Upper lobe of right lung (tissue), 1 donor: ENCODE measurements around the gene CDKN2AIP. TPM values are rescaled to one million over a fixed set of nuclear protein-coding genes. Genes with fewer than 3 reads are reported as not detected.
A peak's percentile ranks its signal among the peaks of the same experiment; 100 is the strongest.

Source experiments
- ATAC-seq: fragments of 200-7000 bp; cut with Tn5 transposase; one replicate; pipeline ENCODE4 v1.9.1; 2020; ENCODE audit warnings: mild to moderate bottlenecking, moderate library complexity
- DNase-seq: peaks from one replicate; pipeline ENCODE4 v3.0.0-alpha.2; 2020
- H3K27ac ChIP-seq: fragments of 200-600 bp; one replicate; pipeline ENCODE4 v1.8.0; 2022
- H3K27me3 ChIP-seq: fragments of 200-600 bp; one replicate; pipeline ENCODE4 v1.8.0; 2022; ENCODE audit warnings: mild to moderate bottlenecking
- H3K36me3 ChIP-seq: fragments of 200-600 bp; one replicate; pipeline ENCODE4 v1.8.0; 2022
- H3K4me1 ChIP-seq: fragments of 200-600 bp; one replicate; pipeline ENCODE4 v1.8.0; 2022
- H3K4me3 ChIP-seq: fragments of 200-600 bp; one replicate; pipeline ENCODE4 v1.8.0; 2022; ENCODE audit warnings: mild to moderate bottlenecking
- H3K9me3 ChIP-seq: fragments of 200-600 bp; one replicate; pipeline ENCODE4 v1.8.0; 2022
- intact Hi-C: fragments of 100-400 bp; cut with DNase I; formaldehyde crosslinking; loops from one replicate; pipeline ENCODE4 v1.11.0; 2022
- total RNA-seq: library from RNA; stranded (reverse); fragmentation: NEBNext Ultra II Directional; extraction: Animal tissue kit (Norgen Biotek cat#: 25700); gene quantifications from one replicate; pipeline ENCODE4 v1.2.1, GENCODE V29; 2021
- TF ChIP-seq, protein P1 (sequence below): fragments of 200-600 bp; IDR thresholded peaks from one replicate; pipeline ENCODE4 v1.8.0; 2022; ENCODE audit warnings: antibody characterized with exemption
- donor health status: DM: no; HTN: yes; CAD: no; lungs with severe emphysema.

Gene CDKN2AIP
- total RNA-seq, 1 donor from 2014 or later: 16.7 TPM

DNA sequence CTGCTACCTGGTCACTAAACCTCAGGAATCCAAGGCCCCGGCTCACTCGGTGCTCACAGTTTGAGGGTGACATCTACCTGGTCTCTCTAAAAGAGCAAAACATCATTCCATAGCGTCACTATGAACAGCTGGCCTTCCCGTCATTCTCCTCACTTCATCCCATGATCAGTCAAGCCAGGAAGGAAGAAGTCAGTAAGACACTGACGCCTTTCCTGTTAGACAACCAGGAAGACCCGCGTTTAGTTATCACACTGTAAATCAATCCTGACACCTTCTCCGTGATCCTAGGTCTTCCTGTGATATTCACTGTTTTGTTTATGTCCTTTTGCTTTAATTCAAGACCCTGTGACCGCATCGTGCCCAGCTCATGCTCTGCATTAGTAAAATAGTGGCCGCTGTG, 31.6 kb upstream of the CDKN2AIP start:
- no peaks in the 10 kb centered on the region for H3K9me3 ChIP-seq
- ATAC-seq (no peak), DNase-seq (no peak)
- no peak overlapping the region for H3K4me3 ChIP-seq
- H3K27ac ChIP-seq: no peak overlapping the region
- TF ChIP-seq, protein P1, sequence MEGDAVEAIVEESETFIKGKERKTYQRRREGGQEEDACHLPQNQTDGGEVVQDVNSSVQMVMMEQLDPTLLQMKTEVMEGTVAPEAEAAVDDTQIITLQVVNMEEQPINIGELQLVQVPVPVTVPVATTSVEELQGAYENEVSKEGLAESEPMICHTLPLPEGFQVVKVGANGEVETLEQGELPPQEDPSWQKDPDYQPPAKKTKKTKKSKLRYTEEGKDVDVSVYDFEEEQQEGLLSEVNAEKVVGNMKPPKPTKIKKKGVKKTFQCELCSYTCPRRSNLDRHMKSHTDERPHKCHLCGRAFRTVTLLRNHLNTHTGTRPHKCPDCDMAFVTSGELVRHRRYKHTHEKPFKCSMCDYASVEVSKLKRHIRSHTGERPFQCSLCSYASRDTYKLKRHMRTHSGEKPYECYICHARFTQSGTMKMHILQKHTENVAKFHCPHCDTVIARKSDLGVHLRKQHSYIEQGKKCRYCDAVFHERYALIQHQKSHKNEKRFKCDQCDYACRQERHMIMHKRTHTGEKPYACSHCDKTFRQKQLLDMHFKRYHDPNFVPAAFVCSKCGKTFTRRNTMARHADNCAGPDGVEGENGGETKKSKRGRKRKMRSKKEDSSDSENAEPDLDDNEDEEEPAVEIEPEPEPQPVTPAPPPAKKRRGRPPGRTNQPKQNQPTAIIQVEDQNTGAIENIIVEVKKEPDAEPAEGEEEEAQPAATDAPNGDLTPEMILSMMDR: no peak
- H3K36me3 ChIP-seq: no peaks in the 10 kb centered on the region
- no peaks in the 10 kb centered on the region for H3K4me1 ChIP-seq
- intact Hi-C loops: no loop called here
- H3K27me3 ChIP-seq: no peaks in the 10 kb centered on the region

DNA sequence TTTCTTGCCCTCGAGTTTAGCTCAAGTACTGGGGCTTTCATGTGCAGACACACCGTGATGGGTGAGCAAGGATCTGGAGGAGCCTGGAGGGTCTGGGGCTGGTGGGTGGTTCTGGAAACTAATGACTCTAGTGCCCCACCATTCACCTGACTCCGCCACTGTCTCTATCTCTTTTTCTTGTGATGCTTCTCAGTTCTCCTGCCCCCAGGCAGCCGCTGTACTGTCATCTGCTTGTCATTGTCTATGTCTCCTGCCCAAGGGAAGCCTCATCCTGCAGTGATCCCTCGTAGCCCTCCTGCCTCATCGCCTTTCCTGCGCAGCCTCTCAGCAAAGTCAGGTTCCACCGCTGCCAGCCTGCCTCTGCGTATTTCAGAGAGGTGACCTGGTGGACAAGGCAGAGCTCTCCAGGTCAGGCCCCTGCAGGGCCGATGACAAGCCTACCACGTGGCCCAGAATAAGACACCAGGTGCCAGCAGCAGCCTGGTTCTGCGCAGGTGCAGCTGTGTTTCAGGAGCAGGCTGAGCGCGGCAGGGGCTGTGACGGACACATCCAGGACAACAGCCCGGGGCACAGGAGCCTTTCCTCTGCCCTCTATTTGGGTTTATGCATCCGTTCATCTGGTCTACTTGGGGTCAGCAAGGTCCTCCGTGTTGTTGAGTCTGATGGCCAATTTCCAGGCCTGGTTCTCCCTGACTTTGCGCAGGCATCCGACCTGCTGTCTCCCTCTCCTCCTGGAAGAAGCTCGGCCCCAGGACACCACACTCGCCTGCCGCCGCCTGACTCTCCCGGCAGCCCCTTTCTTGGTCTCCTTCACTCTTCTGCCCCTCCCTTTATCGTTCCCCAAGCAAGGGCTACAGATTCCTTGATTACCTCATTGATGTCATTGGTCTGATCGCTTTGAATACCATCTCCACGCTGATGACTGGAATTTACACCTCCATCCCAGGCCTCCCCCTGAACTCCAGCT, 30.9 kb upstream of the CDKN2AIP start:
- DNase-seq (peak; percentile 53), ATAC-seq (no peak)
- Histone ChIP-seq H3K4me1 (no peaks in the 10 kb centered on the region), H3K27ac (no peak overlapping the region), H3K9me3 (no peaks in the 10 kb centered on the region), H3K27me3 (no peaks in the 10 kb centered on the region), H3K36me3 (no peaks in the 10 kb centered on the region), H3K4me3 (no peak overlapping the region)
- intact Hi-C loops: no loop called here
- TF ChIP-seq, protein P1: no peak

DNA sequence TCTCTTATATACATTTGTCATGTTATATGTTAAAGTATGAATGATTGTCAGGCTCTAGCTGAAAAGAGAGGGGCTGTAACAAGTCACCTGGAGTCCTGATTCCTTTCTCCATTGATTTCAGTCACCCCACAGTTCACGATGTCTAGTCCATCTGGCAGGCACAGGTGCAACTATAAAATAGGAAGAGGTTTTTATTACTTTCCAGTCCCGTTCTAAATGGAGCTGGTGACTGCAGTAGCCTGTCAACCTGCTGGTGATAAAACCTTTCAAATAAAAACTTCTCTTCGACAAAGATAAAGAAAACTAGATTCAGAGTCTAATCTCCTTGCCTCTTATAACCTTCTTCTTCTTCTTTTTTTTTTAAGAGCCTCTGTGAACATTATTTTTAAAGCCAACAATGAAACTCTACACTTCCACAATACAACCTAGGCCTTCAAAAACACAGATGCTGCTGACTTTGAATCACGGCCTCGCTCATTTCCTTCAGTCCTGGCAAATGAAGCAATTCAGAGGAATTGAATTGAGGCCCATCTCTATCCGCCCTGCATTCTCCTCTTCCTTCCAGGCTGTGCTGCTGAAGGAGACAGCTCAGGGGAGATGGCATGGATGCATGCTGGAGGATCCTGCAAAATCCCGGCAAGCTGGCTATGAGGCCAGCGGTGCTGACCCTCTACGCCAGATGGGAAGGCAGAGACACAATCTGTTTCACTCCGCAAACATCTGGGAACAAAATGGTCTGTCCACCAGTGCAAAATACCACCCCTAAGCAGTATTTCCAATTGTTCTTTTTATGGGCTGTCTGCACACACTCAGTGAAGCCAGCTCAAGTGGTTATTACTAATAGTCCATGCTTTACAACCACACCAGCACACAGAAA, 27.3 kb upstream of the CDKN2AIP start:
- H3K27ac ChIP-seq: no peak overlapping the region
- no peaks in the 10 kb centered on the region for H3K27me3 ChIP-seq
- H3K36me3 ChIP-seq: no peaks in the 10 kb centered on the region
- no peaks in the 10 kb centered on the region for H3K4me1 ChIP-seq
- intact Hi-C loops: no loop called here
- H3K9me3 ChIP-seq: no peaks in the 10 kb centered on the region
- TF ChIP-seq, protein P1: no peak
- DNase-seq: no peak
- H3K4me3 ChIP-seq: no peak overlapping the region
- ATAC-seq: no peak

DNA sequence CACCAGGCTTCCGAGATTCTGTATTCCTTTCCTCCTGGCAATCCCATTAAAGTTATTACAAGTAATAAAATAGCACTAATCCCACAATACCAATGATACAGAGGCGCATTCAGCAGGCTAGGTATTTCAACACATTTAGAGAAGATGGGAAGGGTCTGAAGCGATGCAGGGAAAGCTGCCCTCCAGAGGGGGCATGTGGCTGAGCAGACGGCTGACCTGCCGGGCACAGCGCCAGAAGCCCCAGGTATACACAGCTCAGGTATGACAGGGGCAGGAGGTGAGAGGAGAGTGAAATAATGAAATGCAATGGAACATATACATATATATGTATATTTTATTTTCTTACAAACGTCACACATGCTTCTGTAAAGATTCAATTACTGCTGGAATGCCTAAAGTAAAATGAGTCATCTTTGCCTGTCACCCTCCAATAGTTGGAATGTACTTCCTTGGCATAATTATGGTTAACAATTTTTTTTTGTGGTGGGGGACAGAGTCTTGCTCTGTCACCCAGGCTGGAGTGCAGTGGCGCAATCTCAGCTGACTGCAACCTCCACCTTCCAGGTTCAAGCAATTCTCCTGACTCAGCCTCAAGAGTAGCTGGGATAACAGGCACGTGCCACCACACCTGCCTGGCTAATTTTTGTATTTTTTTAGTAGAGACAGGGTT, 21.3 kb upstream of the CDKN2AIP start:
- no peak for ATAC-seq
- DNase-seq: no peak
- Histone ChIP-seq H3K27ac (no peak overlapping the region), H3K4me1 (no peaks in the 10 kb centered on the region), H3K4me3 (no peak overlapping the region), H3K36me3 (no peaks in the 10 kb centered on the region), H3K27me3 (no peaks in the 10 kb centered on the region), H3K9me3 (no peaks in the 10 kb centered on the region)
- intact Hi-C loops: no loop called here
- TF ChIP-seq, protein P1: no peak

DNA sequence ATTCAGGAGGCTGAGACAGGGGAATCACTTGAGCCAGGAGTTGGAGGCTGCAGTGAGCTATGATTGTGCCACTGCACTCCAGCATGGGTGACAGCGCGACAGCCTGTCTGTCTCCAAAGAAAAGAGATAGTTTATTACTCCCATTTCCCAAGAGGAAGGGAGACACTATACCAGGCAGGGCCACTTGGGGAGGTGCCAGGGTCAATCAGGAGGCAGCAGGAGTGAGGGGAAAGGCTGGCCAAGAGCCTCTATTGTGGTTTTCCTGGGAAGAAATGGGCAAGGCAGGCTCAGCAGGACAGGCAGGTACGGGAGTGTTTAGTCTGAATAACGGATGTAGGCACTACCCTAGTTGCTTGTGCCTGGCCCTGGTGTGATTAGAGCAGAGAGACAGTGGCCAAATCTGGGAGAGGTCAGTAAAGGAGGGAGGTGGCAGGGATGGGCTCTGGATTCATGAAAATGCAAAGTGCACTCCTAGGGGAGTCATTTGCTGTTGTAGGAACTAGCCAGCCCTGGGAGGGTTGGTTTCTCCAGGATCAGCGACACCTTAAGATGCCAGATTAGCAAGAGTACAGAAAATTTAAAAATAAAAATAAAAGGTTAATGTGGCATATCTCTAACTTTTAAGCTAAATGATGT, 20.2 kb upstream of the CDKN2AIP start:
- Histone ChIP-seq H3K27ac (no peak overlapping the region), H3K4me3 (no peak overlapping the region), H3K27me3 (no peaks in the 10 kb centered on the region), H3K4me1 (no peaks in the 10 kb centered on the region), H3K36me3 (no peaks in the 10 kb centered on the region), H3K9me3 (no peaks in the 10 kb centered on the region)
- TF ChIP-seq, protein P1: no peak
- intact Hi-C loops: no loop called here
- no peak for DNase-seq
- peak; percentile 68 for ATAC-seq
